DOHH2 (cell line): ENCODE data around the gene EEFSEC.

Experiments used
- H3F3A ChIP-seq: fragments of 200-600 bp; sonication (generic), shearing (Covaris generic); 2 replicates; pipeline ENCODE4 v1.6.0; 2016; ENCODE audit warnings: antibody characterized with exemption, mild to moderate bottlenecking; ENCODE audit not compliant: control insufficient read depth, insufficient read depth
- H3K27ac ChIP-seq: fragments of 200-600 bp; sonication (generic); 2 replicates; pipeline ENCODE4 v1.5.1; 2014; ENCODE audit warnings: low read depth, mild to moderate bottlenecking, low read length, moderate library complexity
- H3K27me3 ChIP-seq: fragments of 200-600 bp; sonication (generic); 2 replicates; pipeline ENCODE4 v1.6.1; 2014; ENCODE audit warnings: mild to moderate bottlenecking, low read length, mixed read lengths; ENCODE audit not compliant: control insufficient read depth
- H3K36me3 ChIP-seq: fragments of 200-600 bp; sonication (generic); 2 replicates; pipeline ENCODE4 v1.6.1; 2014; ENCODE audit warnings: mild to moderate bottlenecking, low read length, moderate library complexity, mixed read lengths; ENCODE audit not compliant: control insufficient read depth
- H3K4me1 ChIP-seq: fragments of 200-600 bp; sonication (generic); 2 replicates; pipeline ENCODE4 v1.6.1; 2014; ENCODE audit warnings: mild to moderate bottlenecking, low read length, mixed read lengths; ENCODE audit not compliant: control insufficient read depth
- H3K4me2 ChIP-seq: fragments of 200-600 bp; sonication (generic); 2 replicates; pipeline ENCODE4 v1.6.0; 2014; ENCODE audit warnings: mild to moderate bottlenecking, low read length, moderate library complexity
- H3K4me3 ChIP-seq: fragments of 200-600 bp; sonication (generic); 2 replicates; pipeline ENCODE4 v1.5.1; 2014; ENCODE audit warnings: mild to moderate bottlenecking, low read length, mixed read lengths
- H3K79me2 ChIP-seq: fragments of 200-600 bp; sonication (generic); 2 replicates; pipeline ENCODE4 v1.6.1; 2014; ENCODE audit warnings: mild to moderate bottlenecking, low read length, mixed read lengths; ENCODE audit not compliant: control insufficient read depth
- H3K9me2 ChIP-seq: fragments of 200-600 bp; sonication (generic); replicated peaks from 2 replicates; pipeline ENCODE4 v1.6.1; 2014; ENCODE audit warnings: mild to moderate bottlenecking, low read length, mixed read lengths; ENCODE audit not compliant: control insufficient read depth
- H3K9me3 ChIP-seq: fragments of 200-600 bp; sonication (generic); 2 replicates; pipeline ENCODE4 v1.6.1; 2014; ENCODE audit warnings: antibody characterized with exemption, low read length, mixed read lengths; ENCODE audit not compliant: control insufficient read depth, insufficient read depth
- H4K20me1 ChIP-seq: fragments of 200-600 bp; sonication (generic); 2 replicates; pipeline ENCODE4 v1.6.0; 2014; ENCODE audit warnings: low read depth, mild to moderate bottlenecking, antibody characterized with exemption, low read length, moderate library complexity; ENCODE audit not compliant: control insufficient read depth, insufficient read depth
- CTCF ChIP-seq: fragments of 200-600 bp; sonication (generic); IDR thresholded peaks from one replicate; pipeline ENCODE4 v1.5.1; 2014; ENCODE audit warnings: antibody characterized with exemption, mild to moderate bottlenecking, low read depth, low read length; ENCODE audit not compliant: poor library complexity, severe bottlenecking
- EZH2phosphoT487 ChIP-seq: fragments of 200-600 bp; sonication (generic); IDR thresholded peaks from 2 replicates; pipeline ENCODE4 v1.6.1; 2017; ENCODE audit warnings: borderline replicate concordance, mild to moderate bottlenecking, antibody characterized with exemption, low read length, moderate library complexity, mixed read lengths

The EEFSEC gene

GRCh38 chr3:128415200-128415772 is 262.0 kb downstream of the EEFSEC start:
- Histone ChIP-seq H3K4me2 (no peak overlapping the region), H3K27ac (no peak overlapping the region)

GRCh38 chr3:128415773-128416577 is 262.7 kb downstream of the EEFSEC start:
- no peaks in the 10 kb centered on the region for H3K9me2 ChIP-seq
- H3K4me3 ChIP-seq = no peak overlapping the region
- TF ChIP-seq CTCF (no peak), EZH2phosphoT487 (no peak)
- H3K27ac ChIP-seq = no peak overlapping the region
- no peaks in the 10 kb centered on the region for H3K27me3 ChIP-seq
- no peaks in the 10 kb centered on the region for H3K9me3 ChIP-seq
- no peak overlapping the region for H3K4me2 ChIP-seq
- H3K79me2 ChIP-seq = no peaks in the 10 kb centered on the region
- no peaks in the 10 kb centered on the region for H3K4me1 ChIP-seq
- H4K20me1 ChIP-seq = 0 out of 2 replicates have a peak, but pooled peaks cover 2% of the 10 kb centered on the region
- H3K36me3 ChIP-seq = no peaks in the 10 kb centered on the region
- H3F3A ChIP-seq = no peaks in the 10 kb centered on the region

More at GRCh38 chr3:128415200-128415772, 262.0 kb downstream of the EEFSEC start:
- Histone ChIP-seq H3K9me3 (no peaks in the 10 kb centered on the region), H3K27me3 (no peaks in the 10 kb centered on the region), H3K79me2 (no peaks in the 10 kb centered on the region), H3K4me1 (no peaks in the 10 kb centered on the region), H3K36me3 (no peaks in the 10 kb centered on the region), H3K9me2 (no peaks in the 10 kb centered on the region), H3F3A (no peaks in the 10 kb centered on the region), H3K4me3 (no peak overlapping the region), H4K20me1 (0 out of 2 replicates have a peak, but pooled peaks cover 2% of the 10 kb centered on the region)
- no peak for TF ChIP-seq EZH2phosphoT487
- TF ChIP-seq CTCF = no peak

GRCh38 chr3:128416578-128417211 is 263.4 kb downstream of the EEFSEC start:
- Histone ChIP-seq H3K79me2 (no peaks in the 10 kb centered on the region), H3K27ac (no peak overlapping the region), H3K9me2 (no peaks in the 10 kb centered on the region), H3K27me3 (no peaks in the 10 kb centered on the region), H3K9me3 (no peaks in the 10 kb centered on the region), H3K36me3 (no peaks in the 10 kb centered on the region), H3F3A (no peaks in the 10 kb centered on the region), H3K4me1 (no peaks in the 10 kb centered on the region), H3K4me2 (no peak overlapping the region), H4K20me1 (0 out of 2 replicates have a peak, but pooled peaks cover 2% of the 10 kb centered on the region), H3K4me3 (no peak overlapping the region)
- TF ChIP-seq EZH2phosphoT487 (no peak), CTCF (no peak)
